Measurements from ENCODE around the gene DHODH.

DHODH gene

GRCh38 chr16:72013888-72014581, 5.5 kb downstream of the DHODH start:
- Histone ChIP-seq H3K4me3 (ENCODE audit: low read length, poor library complexity, severe bottlenecking) (no peak overlapping the region), H3K9me3 (ENCODE audit: insufficient read depth, low read depth, low read length) (no peaks in the 10 kb centered on the region), H3K9ac (ENCODE audit: low read depth, low read length, poor library complexity, severe bottlenecking) (peak overlapping the region; percentile 39), H3K9me2 (replicated peaks; ENCODE audit: low read depth, low read length) (no peaks in the 10 kb centered on the region), H3K4me2 (ENCODE audit: low read depth, low read length, poor library complexity, severe bottlenecking) (no peak overlapping the region), H3K4me1 (ENCODE audit: insufficient read depth, low read length, poor library complexity, severe bottlenecking) (peaks cover 18% of the 10 kb centered on the region), H2AFZ (ENCODE audit: low read length) (no peak overlapping the region), H3K79me2 (ENCODE audit: insufficient read depth, low read length) (peaks cover 10% of the 10 kb centered on the region; the same call in 1 of the 2 replicates), H3K36me3 (ENCODE audit: insufficient read depth, low read length) (peaks cover 3% of the 10 kb centered on the region; the same call in 1 of the 2 replicates), H3F3A (ENCODE audit: low read depth) (no peaks in the 10 kb centered on the region), H4K20me1 (ENCODE audit: insufficient read depth, low read length, poor library complexity, severe bottlenecking) (no peaks in the 10 kb centered on the region), H3K27me3 (ENCODE audit: insufficient read depth, low read length, poor library complexity, severe bottlenecking) (no peaks in the 10 kb centered on the region)
- TF ChIP-seq EZH2phosphoT487 (IDR thresholded peaks at IDR 0.05; ENCODE audit: borderline replicate concordance) (no peak), CTCF (conservative IDR thresholded peaks at IDR 0.05; ENCODE audit: low read length) (no peak)

- no peak for TF ChIP-seq EZH2phosphoT487 (IDR thresholded peaks at IDR 0.05; ENCODE audit: borderline replicate concordance)
Measured at GRCh38 chr16:72014675-72015074, 6.1 kb downstream of the DHODH start.

GRCh38 chr16:72015124-72015523, 6.6 kb downstream of the DHODH start:
- Histone ChIP-seq H4K20me1 (ENCODE audit: insufficient read depth, low read length, poor library complexity, severe bottlenecking) (no peaks in the 10 kb centered on the region), H3K4me2 (ENCODE audit: low read depth, low read length, poor library complexity, severe bottlenecking) (no peak overlapping the region), H3F3A (ENCODE audit: low read depth) (no peaks in the 10 kb centered on the region), H3K4me3 (ENCODE audit: low read length, poor library complexity, severe bottlenecking) (no peak overlapping the region), H3K36me3 (ENCODE audit: insufficient read depth, low read length) (peaks cover 3% of the 10 kb centered on the region; the same call in 1 of the 2 replicates), H3K9ac (ENCODE audit: low read depth, low read length, poor library complexity, severe bottlenecking) (no peak overlapping the region), H2AFZ (ENCODE audit: low read length) (no peak overlapping the region), H3K4me1 (ENCODE audit: insufficient read depth, low read length, poor library complexity, severe bottlenecking) (peaks cover 12% of the 10 kb centered on the region), H3K9me3 (ENCODE audit: insufficient read depth, low read depth, low read length) (no peaks in the 10 kb centered on the region), H3K27me3 (ENCODE audit: insufficient read depth, low read length, poor library complexity, severe bottlenecking) (no peaks in the 10 kb centered on the region), H3K79me2 (ENCODE audit: insufficient read depth, low read length) (peaks cover under 1% of the 10 kb centered on the region; the same call in 1 of the 2 replicates), H3K9me2 (replicated peaks; ENCODE audit: low read depth, low read length) (no peaks in the 10 kb centered on the region)
- no peak for TF ChIP-seq EZH2phosphoT487 (IDR thresholded peaks at IDR 0.05; ENCODE audit: borderline replicate concordance)
- TF ChIP-seq CTCF (conservative IDR thresholded peaks at IDR 0.05; ENCODE audit: low read length): no peak

More at GRCh38 chr16:72014675-72015074, 6.1 kb downstream of the DHODH start:
- peaks cover 3% of the 10 kb centered on the region; the same call in 1 of the 2 replicates for H3K36me3 ChIP-seq (ENCODE audit: insufficient read depth, low read length)
- H3F3A ChIP-seq (ENCODE audit: low read depth): no peaks in the 10 kb centered on the region
- peaks cover 5% of the 10 kb centered on the region; the same call in 1 of the 2 replicates for H3K79me2 ChIP-seq (ENCODE audit: insufficient read depth, low read length)
- no peak overlapping the region for H3K9ac ChIP-seq (ENCODE audit: low read depth, low read length, poor library complexity, severe bottlenecking)
- no peak overlapping the region for H3K4me3 ChIP-seq (ENCODE audit: low read length, poor library complexity, severe bottlenecking)
- H3K27me3 ChIP-seq (ENCODE audit: insufficient read depth, low read length, poor library complexity, severe bottlenecking): no peaks in the 10 kb centered on the region
- H4K20me1 ChIP-seq (ENCODE audit: insufficient read depth, low read length, poor library complexity, severe bottlenecking): no peaks in the 10 kb centered on the region
- no peak overlapping the region for H3K4me2 ChIP-seq (ENCODE audit: low read depth, low read length, poor library complexity, severe bottlenecking)
- H3K4me1 ChIP-seq (ENCODE audit: insufficient read depth, low read length, poor library complexity, severe bottlenecking): peaks cover 17% of the 10 kb centered on the region
- H3K9me2 ChIP-seq (replicated peaks; ENCODE audit: low read depth, low read length): no peaks in the 10 kb centered on the region
- no peaks in the 10 kb centered on the region for H3K9me3 ChIP-seq (ENCODE audit: insufficient read depth, low read depth, low read length)
- H2AFZ ChIP-seq (ENCODE audit: low read length): no peak overlapping the region

Data from Loucy (cell line).